MM.1S (cell line): ENCODE results near the gene IQCN.
"Not testable (repeated sequence)": the region's sequence is repeated elsewhere in the genome, so short reads cannot be mapped to it uniquely, and the experiment has no call there.

Experiments
- DNase-seq: peaks from one replicate; pipeline ENCODE4 v3.0.0-alpha.2; 2015
- H2AFZ ChIP-seq: fragments of 300-600 bp; sonication (generic); 2 replicates; pipeline ENCODE4 v1.6.0; 2016; ENCODE audit warnings: antibody characterized with exemption, low read length
- H3F3A ChIP-seq: fragments of 300-600 bp; sonication (generic); 2 replicates; pipeline ENCODE4 v1.6.1; 2016; ENCODE audit warnings: mild to moderate bottlenecking, antibody characterized with exemption, low read length, moderate library complexity, mixed read lengths; ENCODE audit not compliant: insufficient read depth
- H3K27ac ChIP-seq: fragments of 300-600 bp; sonication (generic); 2 replicates; pipeline ENCODE4 v1.5.1; 2016; ENCODE audit warnings: mild to moderate bottlenecking, low read length
- H3K27me3 ChIP-seq: fragments of 300-600 bp; sonication (generic); replicated peaks from 2 replicates; pipeline ENCODE4 v1.6.0; 2016; ENCODE audit warnings: low read length; ENCODE audit not compliant: insufficient read depth
- H3K36me3 ChIP-seq: fragments of 300-600 bp; sonication (generic); replicated peaks from 2 replicates; pipeline ENCODE4 v1.6.1; 2016; ENCODE audit warnings: mild to moderate bottlenecking, low read length, mixed read lengths; ENCODE audit not compliant: insufficient read depth
- H3K4me1 ChIP-seq: fragments of 300-600 bp; sonication (generic); 2 replicates; pipeline ENCODE4 v1.6.1; 2016; ENCODE audit warnings: low read length, mixed read lengths
- H3K4me2 ChIP-seq: fragments of 300-600 bp; sonication (generic); 2 replicates; pipeline ENCODE4 v1.6.0; 2016; ENCODE audit warnings: low read depth, low read length
- H3K4me3 ChIP-seq: fragments of 300-600 bp; sonication (generic); 2 replicates; pipeline ENCODE4 v1.5.1; 2016; ENCODE audit warnings: low read length, mixed read lengths
- H3K79me2 ChIP-seq: fragments of 300-600 bp; sonication (generic); 2 replicates; pipeline ENCODE4 v1.6.1; 2016; ENCODE audit warnings: mixed run types, low read length, mixed read lengths
- H3K9ac ChIP-seq: fragments of 300-600 bp; sonication (generic); 2 replicates; pipeline ENCODE4 v1.6.1; 2016; ENCODE audit warnings: low read length, mixed read lengths
- H3K9me2 ChIP-seq: fragments of 300-600 bp; sonication (generic); replicated peaks from 2 replicates; pipeline ENCODE4 v1.6.1; 2016; ENCODE audit warnings: mild to moderate bottlenecking, low read length, mixed read lengths; ENCODE audit not compliant: insufficient read depth
- H3K9me3 ChIP-seq: fragments of 300-600 bp; sonication (generic); replicated peaks from 2 replicates; pipeline ENCODE4 v1.6.1; 2016; ENCODE audit warnings: mild to moderate bottlenecking, low read length, mixed read lengths; ENCODE audit not compliant: insufficient read depth
- H4K20me1 ChIP-seq: fragments of 300-600 bp; sonication (generic); 2 replicates; pipeline ENCODE4 v1.6.1; 2016; ENCODE audit warnings: mild to moderate bottlenecking, low read length, moderate library complexity, mixed read lengths; ENCODE audit not compliant: insufficient read depth
- EZH2 ChIP-seq: fragments of 300-600 bp; sonication (generic); optimal IDR thresholded peaks from 2 replicates; pipeline ENCODE3; 2017; ENCODE audit warnings: low read depth, mild to moderate bottlenecking, antibody characterized with exemption, low read length, mixed read lengths
- EZH2phosphoT487 ChIP-seq: fragments of 300-600 bp; sonication (generic); IDR thresholded peaks from 2 replicates; pipeline ENCODE4 v1.6.1; 2018; ENCODE audit warnings: antibody characterized with exemption, low read length
- TF ChIP-seq, protein P1 (sequence below): fragments of 300-600 bp; sonication (generic); IDR thresholded peaks from 2 replicates; pipeline ENCODE4 v1.5.1; 2016; ENCODE audit warnings: antibody characterized with exemption, low read length, mixed read lengths

Gene IQCN

DNA sequence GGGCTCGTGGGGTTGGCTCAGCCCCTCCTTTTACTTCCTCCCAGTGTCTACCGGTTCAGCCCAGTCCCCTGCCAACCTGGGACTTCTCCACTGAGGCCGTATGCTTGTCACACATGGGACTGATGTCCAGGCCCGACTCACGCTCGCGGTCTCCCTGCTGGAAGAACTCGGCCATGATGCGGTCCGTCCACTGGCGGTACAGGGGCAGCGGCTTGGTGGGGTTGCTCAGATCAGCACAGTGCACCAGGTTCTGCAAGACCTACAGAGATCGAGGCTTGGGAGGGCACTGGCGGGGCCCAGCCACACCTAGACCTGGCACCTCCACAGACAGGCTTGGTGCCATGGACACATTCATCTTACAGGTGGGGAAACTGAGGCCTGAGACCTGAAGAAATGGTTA lies 62.6 kb downstream of the IQCN start:
- Histone ChIP-seq H3F3A (no peaks in the 10 kb centered on the region), H3K4me2 (no peak overlapping the region), H3K27ac (no peak overlapping the region), H3K36me3 (no peaks in the 10 kb centered on the region), H3K9ac (no peak overlapping the region), H3K4me1 (no peaks in the 10 kb centered on the region), H4K20me1 (no peaks in the 10 kb centered on the region), H3K9me2 (no peaks in the 10 kb centered on the region), H3K4me3 (no peak overlapping the region), H3K9me3 (no peaks in the 10 kb centered on the region), H3K27me3 (peaks cover 68% of the 10 kb centered on the region), H3K79me2 (no peaks in the 10 kb centered on the region), H2AFZ (no peak overlapping the region)
- no peak for DNase-seq
- TF ChIP-seq, protein P1, sequence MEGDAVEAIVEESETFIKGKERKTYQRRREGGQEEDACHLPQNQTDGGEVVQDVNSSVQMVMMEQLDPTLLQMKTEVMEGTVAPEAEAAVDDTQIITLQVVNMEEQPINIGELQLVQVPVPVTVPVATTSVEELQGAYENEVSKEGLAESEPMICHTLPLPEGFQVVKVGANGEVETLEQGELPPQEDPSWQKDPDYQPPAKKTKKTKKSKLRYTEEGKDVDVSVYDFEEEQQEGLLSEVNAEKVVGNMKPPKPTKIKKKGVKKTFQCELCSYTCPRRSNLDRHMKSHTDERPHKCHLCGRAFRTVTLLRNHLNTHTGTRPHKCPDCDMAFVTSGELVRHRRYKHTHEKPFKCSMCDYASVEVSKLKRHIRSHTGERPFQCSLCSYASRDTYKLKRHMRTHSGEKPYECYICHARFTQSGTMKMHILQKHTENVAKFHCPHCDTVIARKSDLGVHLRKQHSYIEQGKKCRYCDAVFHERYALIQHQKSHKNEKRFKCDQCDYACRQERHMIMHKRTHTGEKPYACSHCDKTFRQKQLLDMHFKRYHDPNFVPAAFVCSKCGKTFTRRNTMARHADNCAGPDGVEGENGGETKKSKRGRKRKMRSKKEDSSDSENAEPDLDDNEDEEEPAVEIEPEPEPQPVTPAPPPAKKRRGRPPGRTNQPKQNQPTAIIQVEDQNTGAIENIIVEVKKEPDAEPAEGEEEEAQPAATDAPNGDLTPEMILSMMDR, result no peak
- TF ChIP-seq EZH2phosphoT487 (no peak), EZH2 (no peak)

DNA sequence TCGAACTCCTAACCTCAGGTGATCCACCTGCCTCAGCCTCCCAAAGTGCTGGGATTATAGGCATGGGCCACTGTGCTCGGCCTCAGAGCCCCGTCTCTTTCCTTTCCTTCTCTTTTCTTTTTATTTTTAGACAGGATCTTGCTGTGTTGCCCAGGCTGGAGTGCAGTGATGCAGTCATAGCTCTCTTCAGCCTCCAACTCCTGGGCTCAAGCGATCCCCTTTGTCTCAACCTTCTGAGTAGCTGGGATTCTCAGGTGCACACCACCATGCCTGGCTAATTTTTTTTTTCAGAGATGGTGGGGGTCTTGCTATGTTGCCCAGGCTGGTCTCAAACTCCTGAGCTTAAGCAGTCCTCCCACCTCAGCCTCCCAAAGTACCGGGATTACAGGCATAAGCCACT lies 64.3 kb downstream of the IQCN start:
- H2AFZ ChIP-seq, DNase-seq, H3K9me3 ChIP-seq, H3K4me1 ChIP-seq, H3K36me3 ChIP-seq, H3K9ac ChIP-seq, H3K79me2 ChIP-seq, H3F3A ChIP-seq, H3K9me2 ChIP-seq, H3K27ac ChIP-seq, H4K20me1 ChIP-seq, H3K4me2 ChIP-seq, H3K4me3 ChIP-seq: not testable (repeated sequence)
- H3K27me3 ChIP-seq, result peaks cover 60% of the 10 kb centered on the region

DNA sequence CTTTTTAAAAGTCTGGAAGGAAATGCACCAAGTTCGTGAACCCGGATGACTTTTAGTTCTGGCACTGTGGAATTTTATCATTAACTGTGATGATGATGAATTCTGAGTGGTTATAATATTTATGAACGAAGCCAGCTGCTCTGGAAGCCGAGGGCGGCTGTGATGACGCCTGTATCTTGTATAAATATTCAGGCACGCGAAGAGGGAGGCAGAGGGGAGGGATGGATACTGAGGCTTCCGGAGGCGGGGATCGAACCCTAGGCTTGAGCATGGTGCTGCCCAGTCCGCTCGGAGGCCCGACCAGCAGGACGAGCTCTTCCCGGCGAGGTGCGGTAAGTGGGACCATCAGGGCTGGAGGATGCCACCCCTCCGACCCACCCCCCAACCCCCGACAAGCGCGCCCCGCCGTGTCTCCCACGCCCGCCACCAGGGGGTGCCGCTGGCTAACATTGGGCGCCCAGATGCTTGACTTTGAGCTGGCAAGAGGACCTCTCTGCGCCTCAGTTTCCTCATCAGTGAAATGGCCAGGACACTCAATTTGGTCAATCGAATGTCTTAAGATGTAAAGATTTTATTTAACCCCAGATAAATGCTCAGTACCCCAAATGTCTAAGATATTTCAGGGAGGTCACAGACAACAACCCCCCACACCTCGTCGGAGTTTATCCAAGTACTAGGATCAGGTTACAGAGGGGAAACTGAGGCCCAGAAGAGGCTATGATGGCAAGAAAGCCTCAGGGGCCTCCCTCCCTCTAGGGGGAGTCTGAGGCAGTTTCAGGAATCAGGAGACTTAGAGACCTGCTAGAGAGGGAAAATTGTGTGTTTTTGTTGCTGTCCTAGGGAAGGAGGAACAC lies 65.9 kb downstream of the IQCN start:
- Histone ChIP-seq H3K9me3 (no peaks in the 10 kb centered on the region), H3K27ac (no peak overlapping the region), H4K20me1 (no peaks in the 10 kb centered on the region), H3K9me2 (no peaks in the 10 kb centered on the region), H3K4me2 (no peak overlapping the region), H3K79me2 (peaks cover 2% of the 10 kb centered on the region; the same call in 1 of the 2 replicates), H3K27me3 (peaks cover 47% of the 10 kb centered on the region), H3K9ac (no peak overlapping the region), H3K4me3 (no peak overlapping the region), H3K4me1 (peaks cover 5% of the 10 kb centered on the region), H2AFZ (no peak overlapping the region), H3K36me3 (no peaks in the 10 kb centered on the region), H3F3A (peaks cover 6% of the 10 kb centered on the region)
- peak; percentile 35 for DNase-seq
- TF ChIP-seq, protein P1, result peak; percentile 62
- TF ChIP-seq EZH2, result no peak
